HG03175 (cell line): ENCODE data around the gene ABCC10.
"Not testable (repeated sequence)": the region's sequence is repeated elsewhere in the genome, so short reads cannot be mapped to it uniquely, and the experiment has no call there.

Experiments
- ATAC-seq: cut with Tn5 transposase; IDR thresholded peaks from one replicate; pipeline ENCODE4 v1.9.1; 2021; ENCODE audit warnings: mild to moderate bottlenecking, moderate library complexity; ENCODE audit not compliant: unreplicated experiment

Gene ABCC10

GRCh38 chr6:43493833-43494232 lies 66.5 kb downstream of the ABCC10 start:
- no peak for ATAC-seq

DNA sequence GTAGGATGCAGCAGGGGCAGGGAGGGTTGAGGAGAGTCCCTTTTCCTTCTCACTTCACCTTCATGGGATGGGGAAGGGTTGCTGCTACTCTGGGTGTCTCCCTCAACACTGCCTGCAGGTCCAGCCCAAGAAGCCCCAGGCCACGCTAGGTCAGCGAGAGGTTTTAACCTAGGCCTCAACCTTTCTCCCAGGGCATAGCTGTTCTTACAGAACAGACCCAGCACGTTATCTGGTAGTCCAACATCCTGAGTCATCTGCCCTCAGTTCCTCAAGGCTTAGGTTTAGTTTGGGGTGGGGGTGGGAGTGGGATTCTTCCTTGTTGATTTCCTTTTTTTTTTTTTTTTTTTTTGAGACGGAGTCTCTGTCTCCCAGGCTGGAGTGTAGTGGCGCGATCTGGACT lies 67.0 kb downstream of the ABCC10 start:
- ATAC-seq = no peak

DNA sequence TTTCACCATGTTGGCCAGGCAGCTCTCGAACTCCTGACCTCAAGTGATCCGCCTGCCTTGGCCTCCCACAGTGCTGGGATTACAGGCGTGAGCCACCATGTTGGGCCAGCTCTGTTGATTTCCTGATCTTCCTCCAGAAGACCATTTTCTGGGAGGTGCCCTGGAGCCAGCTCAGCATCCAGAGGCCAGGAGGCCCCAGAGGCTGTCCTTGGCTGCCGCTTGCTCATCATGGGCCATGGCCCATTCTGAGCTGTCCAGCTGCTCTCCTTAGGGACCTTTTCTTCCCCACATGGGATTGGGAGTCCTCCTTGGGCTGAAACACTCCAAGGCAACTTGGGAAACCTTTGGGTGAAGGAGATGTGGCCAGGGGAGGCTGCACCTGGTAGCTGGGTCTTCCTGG lies 67.4 kb downstream of the ABCC10 start:
- ATAC-seq = no peak

DNA sequence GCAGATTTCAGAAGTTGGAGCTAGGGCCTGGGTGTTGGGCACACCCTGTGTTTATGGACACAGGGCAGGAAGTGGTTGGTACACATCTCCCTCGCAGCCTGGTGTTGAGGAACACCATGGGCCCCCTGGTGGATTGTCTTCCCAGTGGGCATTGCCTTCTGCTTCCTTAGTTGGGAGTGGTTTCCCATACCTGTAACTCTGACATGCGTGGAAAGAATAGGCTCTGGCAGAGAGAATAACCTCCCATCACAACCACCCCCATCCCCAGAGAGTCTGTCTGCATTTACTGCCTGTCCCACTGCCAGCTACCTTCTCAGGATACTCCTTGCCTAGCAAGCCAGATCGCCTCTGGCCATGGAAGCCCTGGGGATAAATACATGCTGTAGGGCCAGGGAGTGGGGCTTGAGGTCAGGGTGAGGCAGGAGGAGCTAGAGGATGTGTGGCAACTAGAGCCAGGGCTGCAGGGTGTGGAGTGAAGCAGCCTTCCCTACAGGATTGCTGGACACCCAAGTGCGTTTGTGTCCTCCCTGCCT lies 68.1 kb downstream of the ABCC10 start:
- no peak for ATAC-seq

- ATAC-seq = no peak
Observed at GRCh38 chr6:43496370-43497128, 69.2 kb downstream of the ABCC10 start.

- ATAC-seq = no peak
Observed at GRCh38 chr6:43497129-43497396, 69.7 kb downstream of the ABCC10 start.

GRCh38 chr6:43497689-43498088 lies 70.3 kb downstream of the ABCC10 start:
- no peak for ATAC-seq

DNA sequence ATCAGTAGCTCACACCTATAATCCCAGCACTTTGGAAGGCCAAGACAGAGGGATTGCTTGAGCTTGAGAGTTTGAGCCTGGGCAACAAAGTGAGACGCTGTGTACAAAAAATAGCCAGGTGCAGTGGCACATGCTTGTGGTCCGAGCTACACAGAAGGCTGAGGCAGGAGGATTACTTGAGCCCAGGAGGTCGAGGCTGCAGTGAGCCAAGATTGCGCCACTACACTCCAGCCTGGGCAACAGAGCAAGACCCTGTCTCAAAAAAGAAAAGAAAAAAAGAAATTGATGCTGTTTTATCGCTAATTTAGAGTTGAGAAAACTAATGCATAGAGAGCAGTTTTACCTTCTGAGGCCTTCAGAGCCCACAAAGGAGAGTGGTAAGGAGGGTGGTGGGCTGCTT lies 71.0 kb downstream of the ABCC10 start:
- not testable (repeated sequence) for ATAC-seq

- no peak for ATAC-seq
Observed at GRCh38 chr6:43499028-43499815, 71.9 kb downstream of the ABCC10 start.
